OCI-LY7 (cell line): ENCODE measurements around the gene FDPS. TPM values are rescaled to one million over a fixed set of nuclear protein-coding genes. Genes with fewer than 3 reads are reported as not detected.
A peak's percentile ranks its signal among the peaks of the same experiment; 100 is the strongest.

ENCODE experiments used
- BruUV-seq: library from RNA; stranded (reverse); fragments of 400-500 nt; replicated peaks from 2 replicates; lab custom pipeline; 2021; lab: Mats Ljungman, UMichigan
- CTCF ChIA-PET: fragments of 300-600 bp; sonication (Branson Sonifier 250); formaldehyde crosslinking; loops from one replicate; lab custom pipeline; 2022; ENCODE audit warnings: antibody characterized with exemption; ENCODE audit not compliant: unreplicated experiment; lab: Charles Lee
- POLR2A ChIA-PET: fragments of 300-600 bp; sonication (Branson Sonifier 250); formaldehyde crosslinking; loops from one replicate; lab custom pipeline; 2022; ENCODE audit warnings: antibody characterized with exemption; lab: Charles Lee
- DNase-seq: peaks from one replicate; pipeline ENCODE4 v3.0.0-alpha.2; 2015; ENCODE audit warnings: low spot score
- H2AFZ ChIP-seq: fragments of 200-600 bp; sonication (generic), shearing (Covaris generic); 2 replicates; pipeline ENCODE4 v1.6.1; 2014; ENCODE audit warnings: mild to moderate bottlenecking, antibody characterized with exemption, low read length, moderate library complexity
- H3K27ac ChIP-seq: fragments of 200-600 bp; sonication (generic); 2 replicates; pipeline ENCODE4 v1.5.1; 2014; ENCODE audit warnings: mixed run types, low read depth, mild to moderate bottlenecking, moderate library complexity, low read length, inconsistent platforms; ENCODE audit not compliant: poor library complexity, severe bottlenecking
- H3K36me3 ChIP-seq: fragments of 200-600 bp; sonication (generic); 2 replicates; pipeline ENCODE4 v1.6.1; 2014; ENCODE audit warnings: mild to moderate bottlenecking, antibody characterized with exemption, low read length, moderate library complexity, mixed read lengths; ENCODE audit not compliant: insufficient read depth
- H3K4me1 ChIP-seq: fragments of 200-600 bp; sonication (generic); 2 replicates; pipeline ENCODE4 v1.5.1; 2014; ENCODE audit warnings: mild to moderate bottlenecking, low read length; ENCODE audit not compliant: insufficient read depth, poor library complexity, severe bottlenecking
- H3K4me2 ChIP-seq: fragments of 200-600 bp; sonication (generic); 2 replicates; pipeline ENCODE4 v1.6.1; 2014; ENCODE audit warnings: mild to moderate bottlenecking, low read length
- H3K4me3 ChIP-seq: fragments of 200-600 bp; sonication (generic); 2 replicates; pipeline ENCODE4 v1.5.1; 2014; ENCODE audit warnings: mild to moderate bottlenecking, low read depth, low read length; ENCODE audit not compliant: poor library complexity, severe bottlenecking
- H3K79me2 ChIP-seq: fragments of 200-600 bp; sonication (generic); 2 replicates; pipeline ENCODE4 v1.6.1; 2016; ENCODE audit warnings: low read depth, mild to moderate bottlenecking, low read length, moderate library complexity, mixed read lengths; ENCODE audit not compliant: insufficient read depth
- H3K9me2 ChIP-seq: fragments of 200-600 bp; sonication (generic); 2 replicates; pipeline ENCODE4 v1.6.1; 2016; ENCODE audit warnings: mild to moderate bottlenecking, low read length, mixed read lengths; ENCODE audit not compliant: insufficient read depth
- H3K9me3 ChIP-seq: fragments of 200-600 bp; sonication (generic); 2 replicates; pipeline ENCODE4 v1.6.1; 2014; ENCODE audit warnings: mild to moderate bottlenecking, mixed run types, low read length, mixed read lengths
- H4K20me1 ChIP-seq: fragments of 200-600 bp; sonication (generic); 2 replicates; pipeline ENCODE4 v1.6.1; 2014; ENCODE audit warnings: mild to moderate bottlenecking, antibody characterized with exemption, low read length, moderate library complexity, mixed read lengths; ENCODE audit not compliant: insufficient read depth
- CTCF ChIP-seq: fragments of 200-600 bp; sonication (generic); conservative IDR thresholded peaks from 2 replicates; pipeline ENCODE4 v1.5.1; 2014; ENCODE audit warnings: mild to moderate bottlenecking, antibody characterized with exemption, low read length, moderate library complexity, mixed read lengths
- EZH2phosphoT487 ChIP-seq: fragments of 200-600 bp; sonication (generic); IDR thresholded peaks from 2 replicates; pipeline ENCODE4 v1.6.1; 2018; ENCODE audit warnings: low read depth, borderline replicate concordance, mild to moderate bottlenecking, mixed run types, antibody characterized with exemption, low read length, moderate library complexity, mixed read lengths
- intact Hi-C: fragments of 100-400 bp; cut with micrococcal nuclease; formaldehyde crosslinking; loops from one replicate; pipeline ENCODE4 v1.10.0; 2022; ENCODE audit not compliant: unreplicated experiment
- total RNA-seq, 2 experiments: library from RNA; depleted of rRNA in 1 of 2; stranded (reverse); fragments of >200 nt in 1 of 2; shearing (Covaris generic) in 1 of 2; gene quantifications; 2 replicates each; pipeline ENCODE4 v1.2.3, GENCODE V29; 2014 to 2022

The FDPS gene
- total RNA-seq, 2 experiments from 2014 or later: 263 to 531 TPM

GRCh38 chr1:155278689-155279160, 29.9 kb upstream of the FDPS start:
- DNase-seq: no peak
- BruUV-seq: TSS peak; percentile 57

GRCh38 chr1:155279268-155279667, 29.4 kb upstream of the FDPS start:
- peak overlapping the region; percentile 100 for H3K4me2 ChIP-seq
- H3K36me3 ChIP-seq: peaks cover 4% of the 10 kb centered on the region; the same call in 1 of the 2 replicates
- no peak for DNase-seq
- H3K79me2 ChIP-seq: no peaks in the 10 kb centered on the region; the same call in 1 of the 2 replicates
- H3K9me3 ChIP-seq: no peaks in the 10 kb centered on the region
- no TSS peak for BruUV-seq
- H2AFZ ChIP-seq: no peak overlapping the region
- H3K9me2 ChIP-seq: no peaks in the 10 kb centered on the region
- TF ChIP-seq CTCF (no peak), EZH2phosphoT487 (no peak)
- no peak overlapping the region for H3K4me3 ChIP-seq
- H3K27ac ChIP-seq: no peak overlapping the region
- H4K20me1 ChIP-seq: no peaks in the 10 kb centered on the region
- peaks cover 30% of the 10 kb centered on the region for H3K4me1 ChIP-seq
- CTCF ChIA-PET: no interaction called here
- intact Hi-C loops: loop anchor here (10.0 kb wide), 1 partner anchor 226 kb away; no protein-coding TSS in a partner anchor
- POLR2A ChIA-PET: no interaction called here

More at GRCh38 chr1:155278689-155279160, 29.9 kb upstream of the FDPS start:
- Histone ChIP-seq H4K20me1 (no peaks in the 10 kb centered on the region), H3K9me2 (no peaks in the 10 kb centered on the region), H3K79me2 (no peaks in the 10 kb centered on the region; the same call in 1 of the 2 replicates), H3K4me1 (peaks cover 35% of the 10 kb centered on the region), H3K4me2 (peak overlapping the region; percentile 100), H3K4me3 (peak overlapping the region; percentile 82), H3K27ac (no peak overlapping the region), H3K9me3 (no peaks in the 10 kb centered on the region), H3K36me3 (peaks cover 4% of the 10 kb centered on the region; the same call in 1 of the 2 replicates), H2AFZ (no peak overlapping the region)
- ChIA-PET POLR2A (no interaction called here), CTCF (no interaction called here)
- TF ChIP-seq CTCF (peak; percentile 7; the same call in 1 of the 2 replicates), EZH2phosphoT487 (no peak)
- intact Hi-C loops: loop anchor here (10.0 kb wide), 1 partner anchor 226 kb away; no protein-coding TSS in a partner anchor

DNA sequence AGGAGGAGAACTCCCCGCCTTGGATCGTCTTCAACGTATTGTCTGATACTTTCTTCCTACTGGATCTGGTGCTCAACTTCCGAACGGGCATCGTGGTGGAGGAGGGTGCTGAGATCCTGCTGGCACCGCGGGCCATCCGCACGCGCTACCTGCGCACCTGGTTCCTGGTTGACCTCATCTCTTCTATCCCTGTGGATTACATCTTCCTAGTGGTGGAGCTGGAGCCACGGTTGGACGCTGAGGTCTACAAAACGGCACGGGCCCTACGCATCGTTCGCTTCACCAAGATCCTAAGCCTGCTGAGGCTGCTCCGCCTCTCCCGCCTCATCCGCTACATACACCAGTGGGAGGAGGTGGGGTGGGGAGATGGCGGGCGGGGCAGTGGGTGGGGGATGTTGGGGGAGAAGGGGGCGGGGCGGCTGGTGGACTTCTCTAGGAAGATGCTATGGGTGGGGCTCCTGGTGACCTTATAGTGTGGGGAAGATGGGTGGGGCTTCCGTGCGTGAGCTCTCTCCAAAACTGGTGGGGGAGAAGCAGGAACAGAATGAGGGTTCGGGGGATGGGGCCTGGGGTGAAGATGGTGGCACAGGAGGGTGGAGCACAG, 26.1 kb upstream of the FDPS start:
- Histone ChIP-seq H3K9me2 (no peaks in the 10 kb centered on the region), H3K4me1 (peaks cover 14% of the 10 kb centered on the region), H3K4me2 (no peak overlapping the region), H3K27ac (no peak overlapping the region), H3K9me3 (no peaks in the 10 kb centered on the region), H3K79me2 (no peaks in the 10 kb centered on the region; the same call in 1 of the 2 replicates), H3K4me3 (no peak overlapping the region), H2AFZ (no peak overlapping the region), H4K20me1 (no peaks in the 10 kb centered on the region), H3K36me3 (peaks cover 4% of the 10 kb centered on the region; the same call in 1 of the 2 replicates)
- intact Hi-C loops: no loop called here
- ChIA-PET CTCF (no interaction called here), POLR2A (no interaction called here)
- no peak for TF ChIP-seq EZH2phosphoT487
- no peak for TF ChIP-seq CTCF
- DNase-seq: no peak
- no TSS peak for BruUV-seq
